Measurements from ENCODE around the gene IL1RL2.

The IL1RL2 gene

DNA sequence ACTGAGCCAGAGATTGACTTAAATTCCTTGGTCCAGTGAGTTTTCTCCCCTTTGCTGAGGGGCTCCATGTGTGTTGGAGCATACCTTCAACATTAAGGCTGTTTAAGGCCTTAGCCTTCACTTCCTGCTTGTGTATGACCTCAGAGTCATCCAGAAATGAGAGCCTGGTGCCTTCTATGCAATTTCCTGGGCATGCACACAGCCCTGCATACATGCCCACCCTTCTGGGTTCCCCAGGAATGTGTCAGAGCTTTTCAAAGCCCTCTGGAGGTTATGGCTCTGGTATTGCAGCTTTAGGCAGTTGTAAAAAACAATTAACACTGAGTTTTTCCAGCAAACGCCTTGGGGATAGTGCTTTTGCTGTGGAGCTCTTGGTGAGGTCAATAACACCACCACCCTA is 27.5 kb upstream of the IL1RL2 start:
- peak; percentile 77 for DNase-seq

DNA sequence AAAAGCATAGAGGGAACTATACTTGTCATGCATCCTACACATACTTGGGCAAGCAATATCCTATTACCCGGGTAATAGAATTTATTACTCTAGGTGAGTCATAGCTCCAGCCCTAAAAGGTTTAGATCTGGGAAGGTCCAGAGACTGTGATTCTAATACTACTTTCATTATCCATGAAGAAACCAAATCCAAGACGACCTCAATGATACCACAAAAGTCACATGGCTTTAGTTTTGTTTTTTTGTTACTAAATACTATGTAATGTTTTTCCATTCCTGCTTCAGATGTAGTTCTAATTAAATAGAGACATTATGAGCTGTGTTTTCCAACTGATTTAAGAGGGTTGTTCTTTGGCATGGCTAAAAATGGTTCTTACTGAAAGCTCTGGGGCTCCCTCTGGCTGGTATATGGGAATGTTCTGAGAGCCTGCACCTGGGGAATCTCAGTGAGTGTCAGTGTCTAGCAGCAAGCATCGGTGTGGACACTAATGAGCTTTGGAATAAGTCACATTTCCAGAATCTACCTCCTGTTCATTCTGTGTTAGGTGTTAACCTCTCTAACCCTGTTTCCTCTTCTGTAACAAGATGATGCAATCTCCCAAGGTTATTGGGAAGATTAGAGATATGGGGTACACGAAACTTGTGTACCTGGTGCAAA is 20.5 kb upstream of the IL1RL2 start:
- peak; percentile 71 for DNase-seq

GRCh38 chr2:102168026-102168771 is 18.6 kb upstream of the IL1RL2 start:
- DNase-seq, result no peak

- no peak for DNase-seq
Measured at GRCh38 chr2:102171946-102172345, 14.9 kb upstream of the IL1RL2 start.

DNA sequence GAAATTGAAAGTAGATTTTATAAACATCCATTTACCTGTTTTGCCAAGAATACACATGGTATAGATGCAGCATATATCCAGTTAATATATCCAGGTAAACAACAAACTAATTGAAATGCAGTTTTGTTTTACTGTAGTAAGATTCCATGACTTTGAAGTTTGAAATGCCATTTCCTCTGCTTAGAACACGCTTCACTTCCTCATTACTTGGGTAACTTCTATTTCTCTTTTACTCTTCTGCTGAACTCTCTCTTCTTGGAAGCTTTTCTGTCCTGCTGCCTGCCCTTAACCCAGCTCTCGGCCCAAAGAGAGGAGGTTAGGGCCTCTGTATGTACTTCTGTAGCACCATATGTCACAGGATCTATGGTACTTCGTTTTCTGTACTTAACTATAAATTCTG is 14.1 kb upstream of the IL1RL2 start:
- peak; percentile 45 for DNase-seq

DNA sequence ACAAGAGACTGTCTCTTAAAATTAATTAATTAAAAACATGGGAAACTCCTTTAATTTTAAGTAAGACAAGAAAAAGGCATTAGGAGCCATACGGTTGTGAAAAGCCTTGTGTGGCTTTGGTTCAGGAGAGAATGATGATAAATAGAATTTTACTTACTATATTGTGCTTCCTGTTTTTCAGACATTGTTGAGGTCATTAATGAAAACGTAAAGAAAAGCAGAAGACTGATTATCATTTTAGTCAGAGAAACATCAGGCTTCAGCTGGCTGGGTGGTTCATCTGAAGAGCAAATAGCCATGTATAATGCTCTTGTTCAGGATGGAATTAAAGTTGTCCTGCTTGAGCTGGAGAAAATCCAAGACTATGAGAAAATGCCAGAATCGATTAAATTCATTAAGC is 10.7 kb upstream of the IL1RL2 start:
- DNase-seq, result peak; percentile 30

DNA sequence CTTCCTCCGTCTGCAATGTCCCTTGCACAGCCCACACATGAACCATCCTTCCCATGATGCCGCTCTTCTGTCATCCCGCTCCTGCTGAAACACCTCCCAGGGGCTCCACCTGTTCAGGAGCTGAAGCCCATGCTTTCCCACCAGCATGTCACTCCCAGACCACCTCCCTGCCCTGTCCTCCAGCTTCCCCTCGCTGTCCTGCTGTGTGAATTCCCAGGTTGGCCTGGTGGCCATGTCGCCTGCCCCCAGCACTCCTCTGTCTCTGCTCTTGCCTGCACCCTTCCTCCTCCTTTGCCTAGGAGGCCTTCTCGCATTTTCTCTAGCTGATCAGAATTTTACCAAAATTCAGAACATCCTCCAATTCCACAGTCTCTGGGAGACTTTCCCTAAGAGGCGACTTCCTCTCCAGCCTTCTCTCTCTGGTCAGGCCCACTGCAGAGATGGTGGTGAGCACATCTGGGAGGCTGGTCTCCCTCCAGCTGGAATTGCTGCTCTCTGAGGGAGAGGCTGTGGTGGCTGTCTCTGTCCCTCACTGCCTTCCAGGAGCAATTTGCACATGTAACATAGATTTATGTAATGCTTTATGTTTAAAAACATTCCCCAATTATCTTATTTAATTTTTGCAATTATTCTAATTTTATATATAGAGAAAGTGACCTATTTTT is 8.9 kb upstream of the IL1RL2 start:
- no peak for DNase-seq

DNA sequence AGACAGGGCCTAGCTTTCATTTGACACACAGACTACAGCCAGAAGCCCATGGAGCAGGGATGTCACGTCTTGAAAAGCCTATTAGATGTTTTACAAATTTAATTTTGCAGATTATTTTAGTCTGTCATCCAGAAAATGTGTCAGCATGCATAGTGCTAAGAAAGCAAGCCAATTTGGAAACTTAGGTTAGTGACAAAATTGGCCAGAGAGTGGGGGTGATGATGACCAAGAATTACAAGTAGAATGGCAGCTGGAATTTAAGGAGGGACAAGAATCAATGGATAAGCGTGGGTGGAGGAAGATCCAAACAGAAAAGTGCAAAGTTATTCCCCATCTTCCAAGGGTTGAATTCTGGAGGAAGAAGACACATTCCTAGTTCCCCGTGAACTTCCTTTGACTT is 7.8 kb upstream of the IL1RL2 start:
- DNase-seq, result no peak

GRCh38 chr2:102179788-102180686 is 6.8 kb upstream of the IL1RL2 start:
- DNase-seq, result no peak

- DNase-seq, result no peak
Measured at GRCh38 chr2:102180687-102180999, 6.2 kb upstream of the IL1RL2 start.

GRCh38 chr2:102181376-102181775 is 5.4 kb upstream of the IL1RL2 start:
- no peak for DNase-seq

GRCh38 chr2:102181919-102182635 is 4.7 kb upstream of the IL1RL2 start:
- DNase-seq, result no peak

- DNase-seq, result no peak
Measured at GRCh38 chr2:102184018-102184417, 2.8 kb upstream of the IL1RL2 start.

DNA sequence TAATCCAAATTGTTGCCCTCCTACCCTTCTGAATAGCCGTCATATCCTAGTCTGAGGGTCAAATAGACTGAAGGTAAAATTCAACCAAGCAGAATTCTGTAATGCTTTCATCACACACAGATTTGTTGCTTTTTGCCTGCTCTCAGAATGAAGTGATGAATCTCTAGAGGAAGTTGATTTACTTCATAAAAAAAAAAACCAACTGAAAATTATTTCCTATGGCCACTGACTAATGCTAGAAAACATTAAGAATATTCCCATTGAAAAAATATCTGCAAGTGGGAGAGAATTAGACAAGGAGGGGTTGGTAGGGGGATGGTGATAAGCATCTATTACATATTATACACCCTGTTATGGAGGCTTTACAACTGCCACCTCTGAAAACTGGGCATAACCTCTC is 2.3 kb upstream of the IL1RL2 start:
- no peak for DNase-seq

- peak; percentile 22 for DNase-seq
Measured at GRCh38 chr2:102185347-102185746, 1.5 kb upstream of the IL1RL2 start.

DNA sequence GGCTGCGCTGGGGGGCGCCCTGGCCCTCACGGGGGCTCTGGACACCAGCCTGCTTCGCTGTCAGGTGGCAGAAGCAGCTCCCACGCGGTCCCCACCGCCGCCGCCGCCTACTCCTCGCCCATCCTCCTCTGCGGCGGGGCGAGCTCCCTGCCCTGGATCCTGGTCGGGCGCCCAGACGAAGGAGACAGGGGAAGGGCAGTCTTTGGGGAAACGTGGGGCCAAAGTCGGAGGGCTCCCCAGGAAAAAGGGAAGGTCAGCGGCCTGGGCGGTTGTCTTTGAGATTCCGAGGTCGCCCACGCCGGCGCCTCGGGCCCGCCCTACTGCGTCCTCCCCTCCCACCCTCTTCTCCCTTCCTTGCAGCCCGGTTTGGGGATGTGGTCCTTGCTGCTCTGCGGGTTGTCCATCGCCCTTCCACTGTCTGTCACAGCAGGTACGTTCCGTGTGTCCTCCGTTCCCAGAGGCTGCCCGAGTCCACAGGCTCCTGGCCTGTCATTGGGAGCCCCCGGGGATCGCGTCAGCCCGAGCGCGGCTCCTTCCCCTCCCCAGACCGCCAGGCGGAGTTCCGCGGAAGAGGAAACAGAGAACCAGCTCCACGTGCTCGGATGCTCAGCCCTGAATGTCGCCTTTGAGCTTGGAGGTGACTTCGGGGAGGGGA is 800 bp downstream of the IL1RL2 start:
- peak; percentile 55 for DNase-seq

GRCh38 chr2:102190430-102191107 is 3.7 kb downstream of the IL1RL2 start:
- no peak for DNase-seq

GRCh38 chr2:102191501-102191900 is 4.7 kb downstream of the IL1RL2 start:
- DNase-seq, result no peak

DNA sequence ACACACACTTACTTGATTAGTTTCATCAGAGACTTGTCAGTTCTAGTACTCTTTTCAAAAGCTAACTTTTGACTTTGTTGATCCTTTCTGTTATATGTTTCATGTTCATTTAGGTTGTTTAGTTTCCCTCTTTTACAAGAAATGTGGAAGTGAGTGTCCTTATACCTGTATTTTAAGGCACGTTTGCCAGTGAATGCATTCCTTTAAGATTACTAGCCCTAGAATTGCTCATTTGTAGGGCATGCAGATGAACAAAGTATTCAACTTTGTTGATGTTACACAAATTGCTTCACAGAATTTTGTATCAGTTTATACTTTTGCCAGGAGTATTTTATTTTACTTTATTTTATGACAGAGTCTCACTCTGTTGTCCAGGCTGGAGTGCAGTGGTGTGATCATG is 6.3 kb downstream of the IL1RL2 start:
- no peak for DNase-seq

- DNase-seq, result no peak
Measured at GRCh38 chr2:102194609-102195268, 7.9 kb downstream of the IL1RL2 start.

Data from inflammatory macrophage treated with lipopolysaccharide for 4 hours (primary cell).